Measurements from ENCODE around the gene ELOA2.

GRCh38 chr18:47077111-47077510 lies 41.7 kb upstream of the ELOA2 start:
- no peak for TF ChIP-seq CTCF (conservative IDR thresholded peaks at IDR 0.05; ENCODE audit: low read length)
- no peak for TF ChIP-seq EZH2phosphoT487 (IDR thresholded peaks at IDR 0.05; ENCODE audit: borderline replicate concordance, low read depth, low read length)
